Superior temporal gyrus (tissue), 1 donor: ENCODE data around the gene NDUFS6.
"Not testable (repeated sequence)": the region's sequence is repeated elsewhere in the genome, so short reads cannot be mapped to it uniquely, and the experiment has no call there.

ENCODE experiments used
- DNase-seq: peaks from one replicate; pipeline ENCODE4 v3.0.0-alpha.2; 2016; ENCODE audit errors: extremely low spot score

NDUFS6 gene

DNA sequence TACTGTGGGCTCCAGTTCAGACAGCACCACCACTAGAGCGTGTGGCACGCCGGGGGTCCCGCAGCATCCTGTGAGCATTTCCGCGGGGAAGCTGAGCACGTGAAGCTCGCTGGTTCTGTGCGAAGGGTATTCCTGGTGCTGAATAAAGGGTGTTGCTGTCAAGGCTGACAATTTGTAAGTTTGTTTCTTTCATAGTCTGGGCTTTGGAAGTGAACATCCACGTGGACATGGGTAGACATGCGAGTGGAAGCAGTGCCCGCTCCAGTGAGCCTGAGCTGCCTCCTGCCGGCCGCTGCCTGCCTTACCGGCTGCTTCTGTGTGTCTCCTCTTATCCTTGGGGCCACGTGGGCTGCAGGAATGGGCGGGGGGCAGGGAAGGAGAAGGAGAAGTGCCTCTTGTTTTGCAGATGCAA is 14.7 kb downstream of the NDUFS6 start:
- DNase-seq = no peak

DNA sequence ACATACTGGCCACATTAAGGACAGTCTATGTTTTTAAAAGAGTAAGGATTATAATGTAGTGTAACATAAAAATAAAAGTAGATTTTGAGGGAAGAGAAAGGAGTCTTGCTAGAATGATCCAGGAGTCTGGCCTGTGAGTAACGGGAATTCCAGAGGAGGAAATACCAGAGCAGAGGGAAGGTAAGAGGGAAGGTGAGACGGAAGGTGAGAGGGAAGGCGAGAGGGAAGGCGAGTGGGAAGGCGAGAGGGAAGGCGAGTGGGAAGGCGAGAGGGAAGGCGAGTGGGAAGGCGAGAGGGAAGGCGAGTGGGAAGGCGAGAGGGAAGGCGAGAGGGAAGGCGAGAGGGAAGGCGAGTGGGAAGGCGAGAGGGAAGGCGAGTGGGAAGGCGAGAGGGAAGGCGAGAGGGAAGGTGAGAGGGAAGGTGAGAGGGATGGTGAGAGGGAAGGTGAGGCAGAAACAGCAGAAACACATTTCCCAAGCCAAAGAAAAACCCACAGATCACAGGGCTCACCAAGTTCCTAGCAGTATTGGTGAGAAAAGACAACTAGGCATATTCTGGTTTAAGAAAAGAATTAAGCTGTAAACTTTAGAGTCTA is 15.4 kb downstream of the NDUFS6 start:
- DNase-seq = not testable (repeated sequence)

DNA sequence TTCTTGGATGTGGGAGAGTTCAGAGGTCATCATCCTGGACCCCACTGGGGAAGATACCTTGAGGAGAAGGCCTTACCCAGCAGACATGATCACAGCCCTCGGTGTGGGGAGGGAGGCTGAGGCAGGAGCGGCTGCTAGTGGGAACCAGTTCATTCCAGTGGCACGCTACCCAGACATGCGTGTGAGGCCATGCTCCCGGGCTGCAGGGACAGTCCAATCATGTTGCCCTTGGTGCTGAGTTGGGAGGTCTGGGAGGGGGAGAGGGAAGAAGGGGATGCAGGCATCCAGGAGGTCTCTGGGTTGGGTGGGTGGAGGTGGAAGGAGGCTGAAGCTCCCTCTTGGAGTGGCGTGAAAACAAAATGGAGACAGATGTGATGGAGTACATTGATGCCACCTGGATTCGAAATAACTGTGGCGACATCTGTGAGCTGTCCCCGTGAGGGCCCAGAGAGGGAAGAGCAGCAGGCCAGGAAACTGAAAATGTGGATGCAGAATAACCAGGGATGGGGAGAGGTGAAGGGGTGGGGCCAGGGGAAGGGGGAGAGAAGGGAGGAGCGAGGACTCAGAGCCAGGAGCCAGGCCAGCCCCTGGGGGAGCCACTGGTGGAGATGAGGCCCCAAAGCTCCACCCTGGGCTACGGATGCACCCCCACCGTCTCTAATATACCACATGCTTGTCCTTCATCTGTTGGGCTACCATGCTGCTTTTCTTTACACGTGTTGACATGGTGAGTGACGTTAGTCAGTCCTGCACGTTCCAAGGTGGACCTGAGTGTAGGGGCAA is 16.2 kb downstream of the NDUFS6 start:
- DNase-seq = no peak

DNA sequence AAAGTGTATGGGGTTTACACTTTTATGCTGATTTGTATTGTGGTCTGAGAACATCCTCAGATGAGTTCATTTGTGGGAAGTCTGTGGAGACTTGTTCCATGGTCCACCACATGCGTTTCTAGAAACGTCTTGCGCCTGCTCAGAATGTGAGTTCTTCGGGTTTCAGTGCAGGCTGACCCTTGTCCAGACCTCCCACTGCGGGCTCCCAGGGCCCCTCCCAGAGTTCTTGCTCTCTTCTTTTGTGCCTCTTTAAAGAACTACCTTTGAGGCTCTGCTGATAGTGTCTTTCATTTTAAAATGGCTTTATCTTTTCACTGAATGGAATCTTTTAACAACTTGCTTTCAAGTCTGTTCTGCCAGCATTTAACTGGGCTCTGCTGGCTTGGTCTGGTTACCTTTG is 17.6 kb downstream of the NDUFS6 start:
- no peak for DNase-seq

DNA sequence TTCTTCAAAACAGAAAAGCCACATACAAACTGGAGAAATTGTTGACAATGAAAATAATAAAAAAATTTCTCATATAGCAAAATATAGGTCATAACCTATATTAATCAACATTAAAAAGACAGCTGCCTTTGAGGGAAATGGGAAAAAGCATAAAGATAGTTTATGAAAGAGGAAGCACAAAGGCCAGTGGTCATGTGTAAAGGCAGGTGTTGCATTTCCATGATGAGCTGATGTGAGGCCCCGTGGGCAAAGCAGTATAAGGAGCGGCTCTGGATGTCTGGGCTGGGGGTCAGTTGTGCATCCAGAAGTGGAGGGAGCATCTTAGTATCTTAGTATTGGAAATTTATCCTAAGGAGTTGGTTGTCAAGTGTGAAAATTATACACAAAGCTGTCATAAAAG is 18.3 kb downstream of the NDUFS6 start:
- no peak for DNase-seq

- DNase-seq = no peak
These were observed 19.2 kb downstream of the NDUFS6 start for GRCh38 chr5:1820381-1820780.

- DNase-seq = no peak
These were observed 19.7 kb downstream of the NDUFS6 start for GRCh38 chr5:1820926-1821325.

DNA sequence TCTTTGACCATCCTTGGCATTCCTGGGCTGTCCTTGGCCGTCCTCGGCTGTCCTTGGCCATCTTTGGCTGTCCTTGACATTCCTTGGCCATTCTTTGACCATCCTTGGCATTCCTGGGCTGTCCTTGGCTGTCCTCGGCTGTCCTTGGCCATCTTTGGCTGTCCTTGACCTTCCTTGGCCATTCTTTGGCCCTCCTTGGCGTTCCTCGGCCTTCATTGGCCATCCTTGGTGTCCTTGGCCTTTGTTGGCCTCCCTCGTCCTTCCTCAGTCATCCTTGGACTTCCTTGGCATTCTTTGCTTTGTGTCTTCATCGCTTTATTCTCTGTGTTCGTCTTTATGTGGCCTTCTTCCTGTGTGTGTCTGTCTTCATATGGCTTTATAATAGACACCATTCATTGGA is 20.7 kb downstream of the NDUFS6 start:
- no peak for DNase-seq

- no peak for DNase-seq
These were observed 22.3 kb downstream of the NDUFS6 start for GRCh38 chr5:1823381-1824034.

GRCh38 chr5:1824109-1824821 is 23.1 kb downstream of the NDUFS6 start:
- DNase-seq = no peak

GRCh38 chr5:1824903-1825841 is 24.0 kb downstream of the NDUFS6 start:
- DNase-seq = no peak

GRCh38 chr5:1826235-1826980 is 25.2 kb downstream of the NDUFS6 start:
- no peak for DNase-seq

DNA sequence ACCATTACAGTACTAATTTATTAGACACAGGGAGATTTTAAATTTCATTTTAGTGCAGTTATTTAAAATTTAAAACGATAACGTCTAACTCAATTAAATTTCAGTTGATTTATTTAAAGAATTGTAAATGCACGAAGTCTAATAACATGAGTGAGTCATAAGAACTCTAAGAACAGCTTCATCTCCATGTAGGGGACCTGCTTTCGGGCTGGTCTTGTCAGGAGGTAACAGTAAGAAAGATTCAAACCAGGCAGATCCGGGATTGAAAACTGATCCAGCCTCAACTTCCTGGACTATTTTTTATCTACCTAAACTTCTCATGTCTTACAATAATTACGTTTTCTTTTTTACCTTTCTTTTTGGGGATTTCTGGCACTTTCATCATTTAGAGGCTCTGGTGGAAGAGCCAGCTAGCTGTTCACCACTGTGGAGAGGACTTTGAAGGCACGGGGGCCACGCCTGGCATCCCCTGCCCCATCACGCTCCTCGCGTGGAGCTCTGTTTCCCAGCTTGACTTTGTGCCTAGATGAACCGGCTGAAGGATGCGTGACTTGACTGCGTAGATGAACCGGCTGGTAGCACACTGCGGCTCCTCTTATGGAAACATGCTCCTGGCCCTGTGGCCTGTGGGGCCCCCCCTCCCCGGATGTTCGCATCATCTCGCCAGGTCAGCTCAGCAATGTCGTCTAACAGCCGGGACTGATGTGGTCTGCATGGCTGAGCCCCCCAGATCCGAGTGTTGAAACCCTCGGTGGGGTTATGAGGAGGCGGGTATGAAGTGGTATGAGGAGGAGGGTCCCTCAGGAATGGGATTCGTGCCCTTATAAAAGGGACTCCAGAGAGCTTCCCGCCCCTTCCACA is 26.0 kb downstream of the NDUFS6 start:
- DNase-seq = no peak

DNA sequence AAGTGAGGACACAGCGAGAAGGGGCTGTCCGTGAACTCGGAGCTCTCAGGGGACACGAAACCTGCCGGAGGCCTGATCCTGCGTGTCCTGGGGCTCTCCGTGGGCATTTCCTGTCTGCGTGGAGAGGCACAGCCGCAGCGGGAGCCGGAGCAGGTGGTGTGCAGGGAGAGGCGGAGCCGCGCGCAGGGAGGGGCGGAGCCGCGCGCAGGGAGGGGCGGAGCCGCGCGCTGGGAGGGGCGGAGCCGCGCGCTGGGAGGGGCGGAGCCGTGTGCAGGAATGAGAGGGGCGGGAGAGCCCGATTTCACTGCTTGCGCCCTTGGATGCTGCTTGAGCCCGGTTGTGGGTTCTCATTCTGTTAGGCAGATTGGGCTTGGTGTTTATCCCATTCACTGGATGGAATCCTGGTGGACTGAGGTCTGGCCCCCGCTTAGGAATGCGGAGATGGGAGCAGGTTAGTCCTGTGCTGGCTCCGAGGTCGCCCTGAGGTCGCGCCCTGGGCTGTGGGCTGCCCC is 26.7 kb downstream of the NDUFS6 start:
- no peak for DNase-seq

- no peak for DNase-seq
These were observed 29.5 kb downstream of the NDUFS6 start for GRCh38 chr5:1830571-1831228.

DNA sequence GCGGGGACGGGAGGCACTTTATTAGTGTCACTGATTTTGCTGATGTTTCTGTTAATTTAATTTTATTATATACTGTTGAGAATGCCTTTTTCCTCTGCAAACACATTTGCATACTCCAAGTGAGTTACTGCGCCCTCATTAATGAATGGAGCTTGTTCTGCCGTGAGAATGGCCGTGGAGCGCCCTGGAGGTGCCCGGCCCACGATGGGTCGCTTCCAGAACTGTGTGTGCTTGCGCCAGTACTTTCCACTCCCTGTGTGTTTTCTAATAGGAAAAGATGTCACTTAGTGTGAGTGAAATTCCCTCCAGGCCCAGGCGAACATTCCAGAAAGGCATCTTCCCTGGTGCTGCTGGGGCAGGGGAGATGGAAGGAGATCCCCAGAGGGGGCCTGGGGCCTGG is 30.1 kb downstream of the NDUFS6 start:
- DNase-seq = no peak

DNA sequence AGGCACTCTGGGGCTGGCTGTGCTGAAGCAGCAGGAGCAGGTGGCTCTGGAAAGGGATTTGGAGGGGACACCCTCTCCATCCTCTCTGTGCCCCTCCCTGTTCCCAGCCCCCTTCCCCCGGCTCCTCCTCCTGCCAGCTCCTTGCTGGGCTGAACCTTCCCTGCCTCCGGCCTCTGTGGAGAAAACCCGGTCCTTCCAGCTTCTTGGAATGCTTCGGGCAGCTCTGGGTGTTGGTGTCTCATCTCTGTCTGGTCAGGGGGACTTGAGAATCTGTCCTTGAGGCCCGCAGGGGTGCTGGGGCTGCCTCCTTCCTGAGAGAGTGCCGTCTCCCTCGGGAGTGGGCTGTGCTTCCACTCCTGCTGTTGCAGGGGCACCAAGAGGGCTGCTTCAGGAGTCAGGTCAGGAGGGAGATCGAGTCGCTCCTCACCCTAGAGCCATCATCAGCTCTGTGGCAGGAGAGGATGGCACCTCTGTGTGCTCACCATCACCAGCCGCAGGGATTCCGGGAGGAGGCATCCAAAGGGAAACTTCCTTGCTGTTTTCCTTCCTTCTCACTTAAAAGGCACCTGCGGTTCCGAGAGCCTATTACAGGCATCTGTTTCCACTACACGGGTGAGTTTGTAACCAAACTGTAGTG is 30.6 kb downstream of the NDUFS6 start:
- DNase-seq = no peak

GRCh38 chr5:1832511-1833250 is 31.5 kb downstream of the NDUFS6 start:
- no peak for DNase-seq
